Measurements from ENCODE around the gene PTPRCAP.

PTPRCAP gene

GRCh38 chr11:67395555-67396258 is 41.8 kb downstream of the PTPRCAP start:
- no peak for DNase-seq (ENCODE audit: low spot score)

GRCh38 chr11:67393990-67394389 is 43.5 kb downstream of the PTPRCAP start:
- DNase-seq (ENCODE audit: low spot score) = no peak

GRCh38 chr11:67393437-67393836 is 44.0 kb downstream of the PTPRCAP start:
- DNase-seq (ENCODE audit: low spot score) = no peak

- no peak for DNase-seq (ENCODE audit: low spot score)
Measured at GRCh38 chr11:67392183-67392715, 45.2 kb downstream of the PTPRCAP start.

GRCh38 chr11:67391304-67392182 is 45.9 kb downstream of the PTPRCAP start, which contains the start of gene RAD9A:
TSS of gene RAD9A (plus strand) at chr11:67391986. CDS start at chr11:67392045, 59 bp downstream.
- DNase-seq (ENCODE audit: low spot score) = peak; percentile 96

DNA sequence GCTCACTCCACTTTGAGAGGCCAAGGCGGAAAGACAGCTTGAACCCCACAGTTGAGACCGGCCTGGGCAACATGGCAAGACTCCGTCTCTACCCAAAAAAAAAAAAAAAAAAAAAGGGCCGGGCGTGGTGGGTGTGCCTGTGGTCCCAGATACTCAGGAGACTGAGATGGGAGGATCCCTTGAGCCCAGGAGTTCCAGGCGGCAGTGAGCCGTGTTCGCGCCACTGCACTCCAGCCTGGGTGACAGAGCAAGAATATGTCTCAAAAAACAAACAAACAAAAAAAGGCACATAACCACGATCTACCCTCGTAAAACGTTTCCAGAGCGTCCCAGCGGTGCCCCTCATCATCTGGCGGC is 46.6 kb downstream of the PTPRCAP start:
- no peak for DNase-seq (ENCODE audit: low spot score)

GRCh38 chr11:67389477-67389876 is 48.0 kb downstream of the PTPRCAP start:
- no peak for DNase-seq (ENCODE audit: low spot score)

DNA sequence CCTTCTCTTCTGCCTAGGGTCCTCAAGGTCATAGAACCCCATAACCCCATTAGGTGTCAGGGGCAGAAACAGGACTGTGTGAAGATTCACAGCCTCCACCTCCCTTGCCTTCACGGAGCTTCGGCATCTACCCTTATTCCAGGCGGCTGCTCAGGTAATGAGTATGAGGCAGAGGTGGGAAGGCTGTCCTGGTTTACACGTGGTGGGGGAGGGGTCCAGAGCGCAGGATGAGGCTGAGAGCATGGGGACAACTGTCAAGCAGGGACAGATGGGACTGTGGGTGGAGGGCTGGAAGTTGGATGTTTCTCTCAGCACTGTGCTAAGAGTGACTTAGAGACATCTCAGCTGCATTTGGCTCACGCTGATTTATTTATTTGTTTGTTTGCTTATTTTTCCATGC is 50.0 kb downstream of the PTPRCAP start:
- no peak for DNase-seq (ENCODE audit: low spot score)

DNA sequence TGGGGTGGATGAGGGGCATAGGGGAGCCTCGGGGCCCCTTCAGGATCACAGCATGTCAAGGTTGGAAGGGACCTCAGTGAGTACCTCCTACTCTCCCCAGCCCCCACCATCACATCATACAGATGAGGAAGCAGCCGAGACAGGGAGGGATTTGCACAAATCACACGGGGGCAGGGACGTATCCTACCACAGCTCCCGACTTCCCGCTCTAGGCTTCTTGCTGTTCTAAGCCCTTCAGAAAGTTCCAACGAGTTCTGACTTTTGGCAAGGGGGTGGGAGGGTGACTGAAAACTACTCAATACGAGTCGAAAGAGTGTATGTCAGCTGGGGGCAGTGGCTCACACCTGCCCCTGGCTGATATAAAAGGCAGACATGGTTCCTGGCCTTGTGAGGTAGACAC is 50.4 kb downstream of the PTPRCAP start:
- DNase-seq (ENCODE audit: low spot score) = no peak
